Measurements from ENCODE around the gene EFNB2.

EFNB2 gene

GRCh38 chr13:106569233-106570095, 34.0 kb upstream of the EFNB2 start:
- Histone ChIP-seq H3K9me3 (ENCODE audit: control insufficient read depth, insufficient read depth, low read length) (no peaks in the 10 kb centered on the region), H3F3A (ENCODE audit: control insufficient read depth, insufficient read depth) (no peaks in the 10 kb centered on the region), H3K27ac (ENCODE audit: low read depth, low read length) (no peak overlapping the region), H4K20me1 (ENCODE audit: control insufficient read depth, insufficient read depth, low read depth, low read length) (peaks cover 24% of the 10 kb centered on the region), H3K4me3 (ENCODE audit: low read length) (no peak overlapping the region; the same call in 1 of the 2 replicates), H3K9me2 (replicated peaks; ENCODE audit: control insufficient read depth, low read length) (no peaks in the 10 kb centered on the region), H3K4me1 (ENCODE audit: control insufficient read depth, low read length) (peaks cover 29% of the 10 kb centered on the region), H3K4me2 (ENCODE audit: low read length) (peak overlapping the region; percentile 87), H3K36me3 (ENCODE audit: control insufficient read depth, low read length) (peaks cover 28% of the 10 kb centered on the region), H3K27me3 (ENCODE audit: control insufficient read depth, low read length) (no peaks in the 10 kb centered on the region), H3K79me2 (ENCODE audit: control insufficient read depth, low read length) (peaks cover 48% of the 10 kb centered on the region)
- TF ChIP-seq EZH2phosphoT487 (IDR thresholded peaks at IDR 0.05; ENCODE audit: borderline replicate concordance, low read length) (no peak), CTCF (IDR thresholded peaks at IDR 0.05; ENCODE audit: low read depth, low read length, poor library complexity, severe bottlenecking) (no peak)

DNA sequence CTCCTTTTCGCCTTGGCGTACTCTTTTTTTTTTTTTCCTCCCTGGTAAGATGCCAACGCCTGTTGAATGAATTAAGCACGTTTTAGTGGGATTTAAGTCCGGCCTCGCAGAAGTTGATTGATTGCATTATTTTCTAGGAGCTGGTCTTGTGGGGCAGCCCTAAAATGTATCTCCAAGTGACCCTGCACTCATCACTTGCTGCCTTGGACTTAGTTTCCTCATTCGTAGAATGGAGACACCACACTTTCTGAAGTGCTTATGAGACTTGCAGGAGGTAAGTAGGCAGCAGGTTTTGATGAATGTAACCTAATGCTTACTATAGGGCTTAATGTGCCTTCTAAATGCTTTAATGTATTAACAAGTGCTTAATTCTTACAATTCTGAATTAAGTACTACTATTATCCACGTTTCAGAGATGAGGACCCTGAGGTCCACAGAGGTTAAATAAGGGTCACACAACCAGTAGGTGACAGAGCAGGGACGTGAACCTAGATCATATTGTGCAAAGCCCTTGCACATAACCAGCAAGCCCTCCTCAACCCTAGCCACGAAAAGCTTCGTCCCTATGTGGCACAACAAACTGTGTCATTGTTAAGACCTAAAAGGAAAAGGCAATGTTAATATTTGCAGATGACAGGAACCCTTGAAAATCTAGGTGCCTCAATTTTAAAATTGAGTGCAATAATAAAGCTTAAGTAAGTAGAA, 33.0 kb upstream of the EFNB2 start:
- H3K9me2 ChIP-seq (replicated peaks; ENCODE audit: control insufficient read depth, low read length), result no peaks in the 10 kb centered on the region
- TF ChIP-seq CTCF (IDR thresholded peaks at IDR 0.05; ENCODE audit: low read depth, low read length, poor library complexity, severe bottlenecking) (no peak), EZH2phosphoT487 (IDR thresholded peaks at IDR 0.05; ENCODE audit: borderline replicate concordance, low read length) (no peak)
- H3K36me3 ChIP-seq (ENCODE audit: control insufficient read depth, low read length), result peaks cover 38% of the 10 kb centered on the region
- no peaks in the 10 kb centered on the region for H3K27me3 ChIP-seq (ENCODE audit: control insufficient read depth, low read length)
- peaks cover 34% of the 10 kb centered on the region for H4K20me1 ChIP-seq (ENCODE audit: control insufficient read depth, insufficient read depth, low read depth, low read length)
- peak overlapping the region; percentile 83 for H3K4me3 ChIP-seq (ENCODE audit: low read length)
- H3K4me1 ChIP-seq (ENCODE audit: control insufficient read depth, low read length), result peaks cover 39% of the 10 kb centered on the region
- no peaks in the 10 kb centered on the region for H3F3A ChIP-seq (ENCODE audit: control insufficient read depth, insufficient read depth)
- H3K9me3 ChIP-seq (ENCODE audit: control insufficient read depth, insufficient read depth, low read length), result no peaks in the 10 kb centered on the region
- H3K27ac ChIP-seq (ENCODE audit: low read depth, low read length), result peak overlapping the region; percentile 76; the same call in 1 of the 2 replicates
- H3K4me2 ChIP-seq (ENCODE audit: low read length), result peak overlapping the region; percentile 87
- H3K79me2 ChIP-seq (ENCODE audit: control insufficient read depth, low read length), result peaks cover 58% of the 10 kb centered on the region

- Histone ChIP-seq H3K79me2 (ENCODE audit: control insufficient read depth, low read length) (peaks cover 65% of the 10 kb centered on the region), H3K36me3 (ENCODE audit: control insufficient read depth, low read length) (peaks cover 42% of the 10 kb centered on the region), H3F3A (ENCODE audit: control insufficient read depth, insufficient read depth) (no peaks in the 10 kb centered on the region), H3K4me3 (ENCODE audit: low read length) (peak within 1 kb of the TSS; percentile 83), H3K9me3 (ENCODE audit: control insufficient read depth, insufficient read depth, low read length) (no peaks in the 10 kb centered on the region), H3K4me2 (ENCODE audit: low read length) (peak within 1 kb of the TSS; percentile 87), H3K27ac (ENCODE audit: low read depth, low read length) (peak within 1 kb of the TSS; percentile 76), H3K27me3 (ENCODE audit: control insufficient read depth, low read length) (no peaks in the 10 kb centered on the region), H4K20me1 (ENCODE audit: control insufficient read depth, insufficient read depth, low read depth, low read length) (peaks cover 37% of the 10 kb centered on the region), H3K4me1 (ENCODE audit: control insufficient read depth, low read length) (peaks cover 44% of the 10 kb centered on the region), H3K9me2 (replicated peaks; ENCODE audit: control insufficient read depth, low read length) (no peaks in the 10 kb centered on the region)
- TF ChIP-seq EZH2phosphoT487 (IDR thresholded peaks at IDR 0.05; ENCODE audit: borderline replicate concordance, low read length), result no peak
- TF ChIP-seq CTCF (IDR thresholded peaks at IDR 0.05; ENCODE audit: low read depth, low read length, poor library complexity, severe bottlenecking), result no peak
Measured at GRCh38 chr13:106567474-106568298, 32.2 kb upstream of the EFNB2 start, which contains the start of gene ARGLU1. Gene ARGLU1 (minus strand): TSS chr13:106568137. CDS start chr13:106567919, 218 bp downstream.
